DMS79 treated with DMSO at 0.1 percent for 48 hours (cell line): Measurements from ENCODE around the gene DCDC2.
"Not testable (repeated sequence)": the region's sequence is repeated elsewhere in the genome, so short reads cannot be mapped to it uniquely, and the experiment has no call there.

Experiments
- DNase-seq: peaks from one replicate; lab custom pipeline; 2025; lab: John Stamatoyannopoulos, UW

The DCDC2 gene

DNA sequence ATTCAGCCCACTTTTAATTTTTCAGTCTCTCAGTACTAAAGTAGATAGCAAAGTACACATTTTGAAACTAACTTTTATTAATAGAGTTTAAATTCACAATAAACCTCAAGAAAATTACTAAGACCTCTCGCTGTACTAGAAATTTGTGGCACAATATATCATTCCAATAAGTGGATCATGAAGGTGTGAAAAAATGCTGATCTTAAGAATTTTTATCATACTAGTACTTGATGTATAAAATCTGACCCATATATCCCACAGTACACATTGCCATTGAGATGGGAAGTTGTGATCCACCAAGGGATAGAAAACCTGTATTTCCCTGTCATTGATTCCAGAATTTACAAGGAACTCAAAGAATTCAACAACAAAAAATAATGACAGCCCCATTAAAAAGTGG, 85.7 kb downstream of the DCDC2 start:
- DNase-seq = no peak

- DNase-seq = no peak
These were observed 87.8 kb downstream of the DCDC2 start for GRCh38 chr6:24270011-24270410.

DNA sequence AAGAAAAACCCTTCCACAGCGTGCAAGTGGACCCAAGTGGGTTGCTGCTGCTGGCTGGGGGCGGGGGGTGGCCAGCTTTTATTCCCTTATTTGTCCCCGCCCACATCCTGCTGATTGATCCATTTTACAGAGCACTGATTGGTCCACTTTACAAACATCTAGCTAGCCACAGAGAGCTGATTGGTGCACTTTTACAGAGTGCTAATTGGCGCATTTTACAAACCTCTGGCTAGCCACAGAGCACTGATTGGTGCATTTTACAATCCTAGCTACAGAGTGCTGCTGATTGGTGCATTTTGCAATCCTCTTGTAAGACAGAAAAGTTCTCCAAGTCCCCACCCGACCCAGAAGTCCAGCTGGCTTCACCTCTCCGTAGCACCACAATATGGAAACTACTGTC, 99.6 kb downstream of the DCDC2 start:
- not testable (repeated sequence) for DNase-seq

DNA sequence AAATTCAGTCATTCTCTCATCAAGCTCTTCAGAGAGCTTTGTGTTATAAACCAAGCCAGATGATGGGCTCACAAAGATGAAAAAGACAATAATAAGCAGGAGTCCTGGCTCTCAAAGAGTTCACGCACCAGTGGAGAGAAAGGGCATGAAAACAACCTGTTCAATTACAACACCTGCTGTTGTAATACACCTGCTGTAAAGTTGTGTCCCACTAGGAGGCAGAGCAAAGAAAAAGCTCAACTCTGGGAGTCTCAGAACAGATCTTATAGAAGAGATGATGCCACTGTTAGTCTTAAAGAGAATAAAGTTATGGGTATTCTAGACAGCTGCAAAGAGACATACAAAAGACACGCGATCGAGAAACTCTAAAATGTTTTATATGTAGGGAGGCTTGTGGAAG, 100.6 kb downstream of the DCDC2 start:
- DNase-seq = peak; percentile 93

- no peak for DNase-seq
These were observed 102.2 kb downstream of the DCDC2 start for GRCh38 chr6:24255676-24256075.

- no peak for DNase-seq
These were observed 104.5 kb downstream of the DCDC2 start for GRCh38 chr6:24253360-24253759.

- DNase-seq = no peak
These were observed 105.6 kb downstream of the DCDC2 start for GRCh38 chr6:24252280-24252679.

DNA sequence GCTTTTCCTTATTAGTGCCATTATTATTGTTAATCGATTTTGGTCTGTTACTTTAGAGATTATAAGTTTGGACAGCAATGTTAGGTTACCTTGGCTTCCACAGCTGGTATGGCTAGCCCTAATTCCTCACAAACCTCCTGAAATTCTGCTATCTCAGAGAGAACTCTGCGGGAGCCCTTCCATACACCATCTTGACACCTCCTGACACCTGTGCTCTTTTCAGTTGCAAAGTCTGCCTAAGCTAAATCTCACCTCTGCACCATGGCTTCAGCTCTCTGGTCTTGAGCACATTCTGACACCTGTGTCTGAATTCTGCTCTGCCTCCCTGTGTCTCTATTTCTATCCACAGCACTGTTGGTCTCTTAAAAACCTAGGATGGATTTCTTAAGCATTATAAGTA, 106.5 kb downstream of the DCDC2 start:
- DNase-seq = no peak

- peak; percentile 44 for DNase-seq
These were observed 107.9 kb downstream of the DCDC2 start for GRCh38 chr6:24249926-24250325.

DNA sequence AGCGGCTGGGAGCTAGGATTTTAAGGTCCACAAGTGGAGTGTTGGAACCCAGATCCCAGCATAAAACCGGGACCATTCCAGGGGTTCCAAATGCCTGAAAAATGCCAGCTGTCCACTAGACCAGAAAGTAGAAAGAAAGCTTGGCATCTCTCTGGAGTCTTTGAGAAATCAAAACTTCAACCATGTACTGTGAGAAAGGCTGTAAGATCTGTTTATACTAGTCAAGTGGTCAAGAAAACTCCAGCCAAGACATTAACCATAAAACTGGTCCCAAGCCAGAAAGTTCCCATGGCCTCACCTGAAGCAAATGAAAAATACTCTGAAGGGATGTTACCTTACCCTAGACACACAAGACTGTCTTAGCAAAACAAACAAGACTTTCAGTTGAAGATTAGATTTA, 112.6 kb downstream of the DCDC2 start:
- DNase-seq = peak; percentile 25

- DNase-seq = no peak
These were observed 114.9 kb downstream of the DCDC2 start for GRCh38 chr6:24242924-24243323.

GRCh38 chr6:24241779-24242178, 116.1 kb downstream of the DCDC2 start:
- not testable (repeated sequence) for DNase-seq

GRCh38 chr6:24240943-24241342, 116.9 kb downstream of the DCDC2 start:
- DNase-seq = no peak

DNA sequence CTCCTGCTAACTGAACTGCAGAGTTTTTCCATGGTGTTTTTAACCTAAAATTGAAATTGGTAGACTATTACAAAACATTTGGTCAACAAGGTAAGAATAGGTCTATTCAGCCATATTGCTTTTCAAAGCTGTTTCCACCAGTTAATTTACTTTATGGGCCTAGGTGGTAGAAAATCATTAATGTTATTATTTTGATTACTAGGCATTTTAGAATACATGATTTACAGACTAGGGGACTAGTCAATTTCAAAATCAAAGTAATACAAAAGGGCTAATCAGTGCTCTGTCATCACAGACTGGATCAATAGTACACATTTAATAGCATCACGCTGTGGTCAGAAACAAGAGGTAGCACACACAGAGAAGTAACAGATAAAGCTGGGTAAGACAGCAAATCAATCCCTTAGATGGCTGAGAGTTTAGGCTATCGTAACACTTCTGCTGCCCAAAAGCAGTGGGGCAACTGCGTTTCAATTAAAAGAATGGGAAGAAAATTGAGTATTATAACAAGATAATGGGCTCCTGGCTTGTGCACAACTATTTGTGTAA, 117.4 kb downstream of the DCDC2 start:
- no peak for DNase-seq

GRCh38 chr6:24238700-24239099, 119.2 kb downstream of the DCDC2 start:
- DNase-seq = no peak

GRCh38 chr6:24236779-24237178, 121.1 kb downstream of the DCDC2 start:
- not testable (repeated sequence) for DNase-seq

- no peak for DNase-seq
These were observed 123.9 kb downstream of the DCDC2 start for GRCh38 chr6:24233813-24234442.

DNA sequence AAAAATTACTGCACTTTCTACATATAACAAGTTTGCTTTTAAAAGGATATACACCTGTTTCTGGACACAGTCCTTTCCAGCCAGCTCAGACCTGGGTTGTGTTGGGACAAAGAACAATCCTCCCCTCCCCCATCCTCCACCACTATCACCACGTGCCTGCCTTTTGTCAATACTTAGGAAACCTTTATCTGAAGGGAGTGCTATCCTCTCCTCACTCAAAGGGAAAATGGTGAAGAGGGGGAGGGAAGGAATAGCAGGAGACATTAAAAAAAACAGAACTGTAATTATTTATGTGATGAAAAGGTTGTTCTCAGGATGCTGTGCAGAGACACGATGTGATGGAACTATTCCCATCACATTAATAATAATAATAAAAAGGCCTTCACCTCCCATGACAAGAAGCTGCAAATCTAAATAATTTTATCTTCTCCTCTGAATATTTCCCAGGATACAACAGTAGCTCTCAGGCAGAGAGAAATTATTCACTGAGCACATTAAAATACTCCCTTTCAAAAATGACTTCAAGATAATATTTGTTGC, 126.4 kb downstream of the DCDC2 start:
- no peak for DNase-seq

- DNase-seq = no peak
These were observed 128.0 kb downstream of the DCDC2 start for GRCh38 chr6:24229696-24230405.

DNA sequence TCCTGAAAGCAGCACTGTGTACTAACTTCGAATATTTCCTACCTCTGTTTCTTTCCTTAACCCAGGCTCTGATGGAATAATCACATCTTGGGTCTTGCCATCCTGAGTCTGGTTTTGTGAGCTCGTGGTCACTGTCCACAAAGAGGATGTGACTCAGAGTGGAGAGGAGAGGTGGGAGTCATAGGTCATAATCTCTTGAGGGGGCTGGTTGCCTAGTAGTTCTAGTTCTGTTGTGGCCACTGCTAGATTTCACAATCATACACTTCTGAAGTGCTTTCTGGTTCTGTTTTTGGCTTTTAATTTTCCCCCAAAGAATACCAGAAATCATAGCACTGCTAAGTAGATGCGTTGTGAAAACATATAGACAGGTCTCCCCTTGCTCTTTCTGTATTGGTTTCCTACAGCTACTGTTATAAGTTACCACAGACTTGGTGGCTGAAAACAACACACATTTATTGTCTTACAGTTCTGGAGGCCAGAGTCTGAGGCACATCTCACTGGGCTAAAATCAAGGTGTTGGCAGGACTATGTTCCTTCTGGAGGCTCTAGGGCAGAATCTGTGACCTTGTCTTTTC, 129.1 kb downstream of the DCDC2 start:
- DNase-seq = no peak

GRCh38 chr6:24228123-24228522, 129.7 kb downstream of the DCDC2 start:
- DNase-seq = no peak

GRCh38 chr6:24227556-24227955, 130.3 kb downstream of the DCDC2 start:
- no peak for DNase-seq

DNA sequence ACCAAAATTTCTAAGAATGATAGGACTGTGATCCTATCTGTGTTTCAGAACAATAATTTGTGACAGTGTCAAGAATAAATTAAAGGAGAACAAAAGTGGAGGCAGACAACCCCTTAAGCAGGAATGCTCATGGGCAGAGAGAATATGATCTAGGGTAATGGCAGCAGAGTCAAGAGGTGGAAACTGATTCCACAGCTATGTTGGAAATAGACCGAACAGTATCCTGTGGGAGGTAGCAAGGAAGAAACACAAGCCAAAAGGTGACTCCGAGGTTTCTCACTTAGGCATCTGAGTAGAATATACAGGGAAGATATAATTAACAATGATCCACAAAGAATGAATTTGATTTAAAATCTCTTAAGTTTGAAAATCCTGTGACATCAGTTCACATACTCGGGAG, 131.3 kb downstream of the DCDC2 start:
- DNase-seq = no peak
